GM12891 (cell line): ENCODE results near the gene ZNF692. TPM values are rescaled to one million over a fixed set of nuclear protein-coding genes. Genes with fewer than 3 reads are reported as not detected.

Source experiments
- DNase-seq: peaks from one replicate; pipeline ENCODE4 v3.0.0; 2011; ENCODE audit warnings: low spot score; ENCODE audit not compliant: insufficient read length
- FAIRE-seq: peaks from 2 replicates; lab custom pipeline; 2011; peaks lifted over from hg19 to GRCh38; lab: Jason Lieb, UNC
- PAX5 ChIP-seq: IDR thresholded peaks from 2 replicates; pipeline ENCODE4 v1.6.1; 2011; ENCODE audit warnings: low read length, moderate library complexity, mild to moderate bottlenecking; ENCODE audit not compliant: insufficient read depth, severe bottlenecking
- POLR2A ChIP-seq: IDR thresholded peaks from 2 replicates; pipeline ENCODE4 v1.6.1; 2011; ENCODE audit warnings: low read depth, low read length, control low read depth
- POLR2AphosphoS5 ChIP-seq: IDR thresholded peaks from 2 replicates; pipeline ENCODE4 v1.6.1; 2011; ENCODE audit warnings: low read depth, low read length, control low read depth
- POU2F2 ChIP-seq: IDR thresholded peaks from 2 replicates; pipeline ENCODE4 v1.6.1; 2011; ENCODE audit warnings: low read depth, mild to moderate bottlenecking, control low read depth, low read length, moderate library complexity
- SPI1 ChIP-seq: IDR thresholded peaks from 2 replicates; pipeline ENCODE4 v1.6.1; 2011; ENCODE audit warnings: low read depth, low read length, control low read depth
- TAF1 ChIP-seq: IDR thresholded peaks from 2 replicates; pipeline ENCODE4 v1.6.1; 2011; ENCODE audit warnings: low read depth, low read length, control low read depth
- polyA plus RNA-seq: library from polyadenylated mRNA; unstranded; fragments of >200 nt; gene quantifications from one replicate; pipeline ENCODE4 v1.2.1, GENCODE V29; 2012; ENCODE audit warnings: low read depth, missing spikeins, inconsistent platforms; ENCODE audit not compliant: missing spikeins

The ZNF692 gene
- 31.6 TPM for polyA plus RNA-seq

- TF ChIP-seq POU2F2, result peak; percentile 73; the same call in 1 of the 2 replicates
- peak; percentile 61 for TF ChIP-seq PAX5
- TF ChIP-seq SPI1, result no peak
- no peak for TF ChIP-seq TAF1
- TF ChIP-seq POLR2AphosphoS5, result peak; percentile 82
- peak; percentile 73; the same call in 1 of the 2 replicates for TF ChIP-seq POLR2A
- peak; percentile 95 for FAIRE-seq
Observed at GRCh38 chr1:248858891-248859889, at the start of gene ZNF692. TSS of gene ZNF692 (minus strand) at chr1:248859085. CDS start at chr1:248858309, 776 bp downstream.

GRCh38 chr1:248906753-248907661 is 48.1 kb upstream of the ZNF692 start:
- FAIRE-seq, result peak; percentile 28
- no peak for DNase-seq

More at GRCh38 chr1:248858891-248859889, at the start of gene ZNF692:
- DNase-seq, result peak; percentile 98

GRCh38 chr1:248906009-248906752 is 47.3 kb upstream of the ZNF692 start, which contains the start of gene PGBD2:
TSS of gene PGBD2 (plus strand) at chr1:248906235. CDS start at chr1:248913863, 7,628 bp downstream.
- DNase-seq (peak; percentile 85), FAIRE-seq (peak; percentile 98)
- TF ChIP-seq POLR2A, result peak; percentile 89
- no peak; the same call in 1 of the 2 replicates for TF ChIP-seq POU2F2
- TF ChIP-seq TAF1, result peak; percentile 79; the same call in 1 of the 2 replicates
- TF ChIP-seq POLR2AphosphoS5, result peak; percentile 90

More at GRCh38 chr1:248906753-248907661, 48.1 kb upstream of the ZNF692 start:
- TF ChIP-seq POU2F2 (no peak), PAX5 (no peak), TAF1 (no peak), POLR2AphosphoS5 (no peak), SPI1 (no peak), POLR2A (no peak)

- TF ChIP-seq POLR2A (no peak), TAF1 (no peak), PAX5 (no peak), SPI1 (no peak), POU2F2 (no peak), POLR2AphosphoS5 (no peak)
- DNase-seq (no peak), FAIRE-seq (no peak)
Observed at GRCh38 chr1:248905662-248906008, 46.8 kb upstream of the ZNF692 start.

- DNase-seq, result no peak
- no peak for TF ChIP-seq POLR2AphosphoS5
- no peak for TF ChIP-seq TAF1
- no peak for TF ChIP-seq PAX5
- TF ChIP-seq POLR2A, result no peak
- no peak for TF ChIP-seq SPI1
- no peak for TF ChIP-seq POU2F2
- FAIRE-seq, result peak; percentile 57
Observed at GRCh38 chr1:248904437-248905216, 45.7 kb upstream of the ZNF692 start.

GRCh38 chr1:248901578-248901977 is 42.7 kb upstream of the ZNF692 start:
- FAIRE-seq (no peak), DNase-seq (no peak)
- no peak for TF ChIP-seq POU2F2
- TF ChIP-seq POLR2A, result no peak
- no peak for TF ChIP-seq POLR2AphosphoS5
- TF ChIP-seq SPI1, result no peak
- TF ChIP-seq TAF1, result no peak
- no peak for TF ChIP-seq PAX5

- TF ChIP-seq TAF1, result no peak
- TF ChIP-seq POLR2AphosphoS5, result no peak
- no peak for TF ChIP-seq PAX5
- DNase-seq (no peak), FAIRE-seq (no peak)
Observed at GRCh38 chr1:248900637-248901036, 41.8 kb upstream of the ZNF692 start.
